Karpas-422 (cell line): ENCODE measurements around the gene DHRS11. TPM values are rescaled to one million over a fixed set of nuclear protein-coding genes. Genes with fewer than 3 reads are reported as not detected.

Experiments
- DNase-seq: peaks from one replicate; pipeline ENCODE4 v3.0.0-alpha.2; 2015
- H2AFZ ChIP-seq: fragments of 200-600 bp; sonication (generic); 2 replicates; pipeline ENCODE4 v1.6.1; 2014; ENCODE audit warnings: antibody characterized with exemption, low read length, mixed read lengths
- H3K27ac ChIP-seq: fragments of 200-600 bp; sonication (generic); 2 replicates; pipeline ENCODE4 v1.5.1; 2014; ENCODE audit warnings: mild to moderate bottlenecking, low read length, moderate library complexity
- H3K27me3 ChIP-seq: fragments of 200-600 bp; sonication (generic); 2 replicates; pipeline ENCODE4 v1.6.1; 2014; ENCODE audit warnings: low read length, mixed read lengths
- H3K36me3 ChIP-seq: fragments of 200-600 bp; sonication (generic); 2 replicates; pipeline ENCODE4 v1.6.1; 2014; ENCODE audit warnings: low read length, mixed read lengths; ENCODE audit not compliant: insufficient read depth
- H3K4me1 ChIP-seq: fragments of 200-600 bp; sonication (generic); 2 replicates; pipeline ENCODE4 v1.6.1; 2014; ENCODE audit warnings: mild to moderate bottlenecking, low read length, mixed read lengths
- H3K4me2 ChIP-seq: fragments of 200-600 bp; sonication (generic); 2 replicates; pipeline ENCODE4 v1.6.1; 2014; ENCODE audit warnings: low read length, low read depth, mild to moderate bottlenecking; ENCODE audit not compliant: poor library complexity, severe bottlenecking
- H3K4me3 ChIP-seq: fragments of 200-600 bp; sonication (generic); 2 replicates; pipeline ENCODE4 v1.5.1; 2014; ENCODE audit warnings: mild to moderate bottlenecking, antibody characterized with exemption, low read length, mixed read lengths
- H3K79me2 ChIP-seq: fragments of 200-600 bp; sonication (generic); 2 replicates; pipeline ENCODE4 v1.6.1; 2014; ENCODE audit warnings: mild to moderate bottlenecking, low read length, mixed read lengths
- H3K9ac ChIP-seq: fragments of 200-600 bp; sonication (generic); 2 replicates; pipeline ENCODE4 v1.6.0; 2014; ENCODE audit warnings: low read length
- H3K9me2 ChIP-seq: fragments of 200-600 bp; sonication (generic), shearing (Covaris generic); replicated peaks from 2 replicates; pipeline ENCODE4 v1.6.0; 2014; ENCODE audit warnings: mild to moderate bottlenecking, low read length, moderate library complexity; ENCODE audit not compliant: insufficient read depth
- H3K9me3 ChIP-seq: fragments of 300-700, 200-600 bp; sonication (generic); 2 replicates; pipeline ENCODE4 v1.6.1; 2014; ENCODE audit warnings: low read length, mixed read lengths
- H4K20me1 ChIP-seq: fragments of 200-600 bp; sonication (generic); 2 replicates; pipeline ENCODE4 v1.6.1; 2014; ENCODE audit warnings: mild to moderate bottlenecking, antibody characterized with exemption, low read length, low read depth; ENCODE audit not compliant: insufficient read depth
- total RNA-seq: library from RNA; depleted of rRNA; stranded (reverse); fragments of >200 nt; shearing (Covaris generic); gene quantifications from 2 replicates; pipeline ENCODE4 v1.2.3, GENCODE V29; 2014; ENCODE audit warnings: low replicate concordance

DHRS11 gene
- total RNA-seq, 1 experiment from 2014 or later, result 13.6 TPM

DNA sequence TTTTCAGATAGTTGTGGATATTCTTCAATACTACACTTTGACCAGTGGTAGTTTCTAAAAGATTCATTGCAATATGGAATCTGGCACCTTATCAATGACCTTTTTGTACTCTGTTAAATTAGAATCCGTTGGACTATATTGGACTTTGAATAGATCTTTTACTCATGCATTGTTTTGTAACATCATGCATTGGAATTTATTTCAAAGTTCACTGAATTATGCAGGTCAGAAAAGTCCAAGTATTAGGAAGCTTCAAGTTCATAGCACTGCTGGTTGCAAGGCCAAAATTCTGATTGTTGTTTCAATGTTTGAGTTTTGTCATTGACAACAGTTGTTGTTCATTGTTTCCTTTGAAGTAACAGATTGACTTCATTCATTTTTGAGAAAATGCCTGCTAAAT, 7.9 kb upstream of the DHRS11 start:
- no peak overlapping the region for H3K4me2 ChIP-seq
- H3K79me2 ChIP-seq, result peaks cover 38% of the 10 kb centered on the region
- H3K9me3 ChIP-seq, result no peaks in the 10 kb centered on the region
- no peak overlapping the region for H2AFZ ChIP-seq
- no peaks in the 10 kb centered on the region for H3K9me2 ChIP-seq
- H3K36me3 ChIP-seq, result peaks cover 51% of the 10 kb centered on the region
- H3K4me1 ChIP-seq, result peaks cover 4% of the 10 kb centered on the region
- no peak overlapping the region for H3K9ac ChIP-seq
- no peak overlapping the region for H3K4me3 ChIP-seq
- H3K27me3 ChIP-seq, result no peaks in the 10 kb centered on the region
- no peak for DNase-seq
- no peak overlapping the region for H3K27ac ChIP-seq
- no peaks in the 10 kb centered on the region for H4K20me1 ChIP-seq

DNA sequence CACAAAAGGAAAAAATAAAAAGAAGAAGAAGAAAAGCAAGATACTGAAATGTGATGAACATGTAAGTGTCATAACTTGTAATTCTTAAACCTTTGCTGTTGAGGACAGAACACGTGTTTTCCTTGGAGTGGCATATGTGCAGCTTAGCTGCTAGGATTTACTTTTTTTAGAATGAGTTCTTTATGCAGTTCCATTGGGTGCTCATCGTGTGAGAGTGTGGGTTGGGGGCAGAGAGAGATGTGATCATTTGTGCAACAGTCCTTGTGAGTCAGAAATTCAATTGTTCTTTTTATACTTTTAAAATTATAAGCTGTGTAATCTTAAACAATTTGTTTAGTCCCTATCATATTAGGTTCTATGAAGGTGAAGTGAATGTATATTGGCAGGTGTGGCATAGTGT, 5.5 kb upstream of the DHRS11 start:
- no peak overlapping the region for H3K27ac ChIP-seq
- H3K79me2 ChIP-seq, result peaks cover 27% of the 10 kb centered on the region
- H3K36me3 ChIP-seq, result peaks cover 52% of the 10 kb centered on the region
- H3K4me1 ChIP-seq, result peaks cover 26% of the 10 kb centered on the region
- no peak for DNase-seq
- H3K9me3 ChIP-seq, result no peaks in the 10 kb centered on the region
- H2AFZ ChIP-seq, result no peak overlapping the region
- H3K4me3 ChIP-seq, result no peak overlapping the region
- H3K4me2 ChIP-seq, result no peak overlapping the region
- no peak overlapping the region for H3K9ac ChIP-seq
- H3K9me2 ChIP-seq, result no peaks in the 10 kb centered on the region
- H3K27me3 ChIP-seq, result no peaks in the 10 kb centered on the region
- H4K20me1 ChIP-seq, result no peaks in the 10 kb centered on the region

DNA sequence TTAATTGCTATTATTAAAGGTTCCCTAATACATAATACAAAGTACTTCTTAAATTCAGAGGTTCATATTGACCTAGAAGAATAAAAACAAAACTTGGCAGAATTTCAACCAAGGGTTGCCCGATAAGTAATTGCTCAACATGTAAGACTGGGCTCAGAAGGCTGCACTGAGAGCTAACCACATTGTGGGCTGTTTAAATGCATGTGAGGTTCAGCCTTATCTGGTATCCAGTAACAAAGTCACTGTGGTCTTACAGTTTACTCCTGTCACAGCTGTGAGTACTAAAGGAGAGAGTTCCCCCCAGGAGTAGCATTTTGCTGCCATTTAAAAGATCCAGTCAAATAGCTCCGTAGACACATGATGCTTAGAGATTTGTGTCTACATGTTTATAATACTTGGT, 1.6 kb upstream of the DHRS11 start:
- Histone ChIP-seq H3K9ac (0 out of 2 replicates have a peak overlapping the region, but pooled peaks have one; percentile 8), H4K20me1 (no peaks in the 10 kb centered on the region), H3K27ac (peak overlapping the region; percentile 54), H3K4me3 (no peak overlapping the region), H3K9me2 (no peaks in the 10 kb centered on the region), H3K36me3 (peaks cover 37% of the 10 kb centered on the region), H3K27me3 (no peaks in the 10 kb centered on the region), H3K79me2 (peaks cover 36% of the 10 kb centered on the region), H3K4me2 (peak overlapping the region; percentile 3), H3K4me1 (peaks cover 40% of the 10 kb centered on the region), H2AFZ (no peak overlapping the region), H3K9me3 (no peaks in the 10 kb centered on the region)
- DNase-seq, result peak; percentile 48

DNA sequence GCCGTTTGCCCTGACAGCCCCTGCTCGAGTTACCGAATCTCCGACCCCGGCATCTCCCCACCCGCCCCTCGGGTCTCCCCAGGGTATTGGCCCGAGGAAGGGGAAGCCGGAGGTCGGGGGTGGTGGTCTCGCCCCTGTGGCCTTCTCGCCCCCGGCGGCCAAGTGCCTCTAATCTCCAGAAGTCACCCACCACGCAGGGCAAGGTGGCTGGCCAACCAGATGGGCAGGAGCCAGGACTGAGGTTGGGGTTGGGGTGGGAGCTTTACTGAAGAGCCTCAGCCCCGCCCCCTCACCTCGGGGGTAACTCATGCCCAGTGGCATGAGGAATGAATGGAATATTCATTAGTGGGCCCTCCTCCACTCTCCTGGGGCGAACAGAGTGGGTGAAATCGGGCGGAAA, 637 bp downstream of the DHRS11 start:
- DNase-seq, result peak; percentile 63
- peak overlapping the region; percentile 96 for H3K4me3 ChIP-seq
- no peaks in the 10 kb centered on the region for H3K9me2 ChIP-seq
- no peaks in the 10 kb centered on the region for H3K9me3 ChIP-seq
- H2AFZ ChIP-seq, result no peak overlapping the region; the same call in 1 of the 2 replicates
- H4K20me1 ChIP-seq, result no peaks in the 10 kb centered on the region
- H3K79me2 ChIP-seq, result peaks cover 33% of the 10 kb centered on the region
- H3K4me1 ChIP-seq, result peaks cover 40% of the 10 kb centered on the region
- no peaks in the 10 kb centered on the region for H3K27me3 ChIP-seq
- H3K36me3 ChIP-seq, result peaks cover 19% of the 10 kb centered on the region; the same call in 1 of the 2 replicates
- peak overlapping the region; percentile 96 for H3K4me2 ChIP-seq
- peak overlapping the region; percentile 44; the same call in 1 of the 2 replicates for H3K27ac ChIP-seq
- peak overlapping the region; percentile 95 for H3K9ac ChIP-seq

DNA sequence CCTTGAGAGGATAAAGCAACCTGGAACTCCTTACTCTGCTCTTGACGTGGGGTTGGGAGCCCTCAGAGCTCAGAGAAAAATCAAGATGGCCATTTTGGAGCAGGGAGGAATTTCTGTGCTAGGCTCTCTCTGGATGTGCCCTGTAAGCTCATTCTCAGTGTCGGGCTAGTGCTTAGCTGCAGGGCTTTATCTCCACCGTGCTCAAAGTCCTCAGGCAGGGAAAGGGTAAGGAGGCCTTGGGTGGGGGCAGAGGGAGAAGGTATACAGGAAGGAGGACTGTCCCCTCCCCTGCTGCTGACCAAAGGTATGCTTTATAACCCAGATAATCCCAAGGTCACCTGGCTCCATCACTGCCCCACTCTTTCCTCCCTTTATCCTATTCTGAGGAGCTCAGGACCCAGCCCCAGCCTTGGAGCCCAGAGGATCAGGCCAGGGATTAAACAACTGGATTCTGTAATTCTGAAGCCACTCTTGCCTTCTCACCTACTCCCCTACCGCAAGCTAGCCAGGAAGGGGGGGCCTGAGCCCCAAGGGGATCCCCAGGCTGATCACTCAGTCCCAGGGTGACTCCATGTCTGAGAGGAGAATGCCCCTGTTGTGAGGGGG, 1.1 kb downstream of the DHRS11 start:
- Histone ChIP-seq H3K27me3 (no peaks in the 10 kb centered on the region), H3K36me3 (peaks cover 16% of the 10 kb centered on the region; the same call in 1 of the 2 replicates), H3K4me1 (peaks cover 40% of the 10 kb centered on the region), H3K9ac (peak overlapping the region; percentile 95), H3K4me3 (peak overlapping the region; percentile 96), H4K20me1 (no peaks in the 10 kb centered on the region), H3K79me2 (peaks cover 33% of the 10 kb centered on the region), H2AFZ (no peak overlapping the region), H3K9me2 (no peaks in the 10 kb centered on the region), H3K27ac (no peak overlapping the region), H3K4me2 (peak overlapping the region; percentile 96), H3K9me3 (no peaks in the 10 kb centered on the region)
- no peak for DNase-seq

DNA sequence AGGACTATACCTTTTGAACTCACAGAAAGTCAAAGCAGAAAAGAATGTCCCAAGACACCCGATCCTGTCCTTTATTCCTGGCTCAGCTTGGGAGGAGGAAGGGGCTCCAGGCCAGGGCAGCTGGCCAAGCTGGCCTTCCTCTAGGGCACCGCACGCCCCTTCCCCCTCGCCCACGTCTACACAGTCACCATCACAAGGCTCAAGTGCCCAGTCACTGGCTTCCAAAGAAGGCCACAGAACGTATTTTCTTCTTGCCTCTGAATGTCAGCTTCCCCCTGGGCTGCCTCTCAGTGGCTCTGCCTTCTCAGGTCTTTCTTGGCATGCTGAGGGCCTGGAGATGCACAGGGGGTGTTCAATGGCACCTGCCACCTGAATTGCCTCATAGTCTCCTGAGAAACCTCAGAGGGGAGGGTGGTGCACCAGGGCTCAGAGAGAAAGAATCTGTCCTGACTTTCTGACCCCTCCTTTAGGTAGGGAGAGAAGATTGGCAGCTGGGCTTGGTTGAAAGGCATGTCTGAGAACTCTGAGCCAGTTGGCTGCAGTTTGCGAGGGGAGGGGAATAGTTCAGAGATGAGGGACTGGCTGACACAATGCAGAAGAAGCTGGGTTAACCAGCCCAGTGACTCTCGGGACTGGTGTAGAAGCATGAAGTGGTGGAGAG, 2.1 kb downstream of the DHRS11 start:
- H3K9me2 ChIP-seq, result no peaks in the 10 kb centered on the region
- no peak overlapping the region; the same call in 1 of the 2 replicates for H3K4me3 ChIP-seq

DNA sequence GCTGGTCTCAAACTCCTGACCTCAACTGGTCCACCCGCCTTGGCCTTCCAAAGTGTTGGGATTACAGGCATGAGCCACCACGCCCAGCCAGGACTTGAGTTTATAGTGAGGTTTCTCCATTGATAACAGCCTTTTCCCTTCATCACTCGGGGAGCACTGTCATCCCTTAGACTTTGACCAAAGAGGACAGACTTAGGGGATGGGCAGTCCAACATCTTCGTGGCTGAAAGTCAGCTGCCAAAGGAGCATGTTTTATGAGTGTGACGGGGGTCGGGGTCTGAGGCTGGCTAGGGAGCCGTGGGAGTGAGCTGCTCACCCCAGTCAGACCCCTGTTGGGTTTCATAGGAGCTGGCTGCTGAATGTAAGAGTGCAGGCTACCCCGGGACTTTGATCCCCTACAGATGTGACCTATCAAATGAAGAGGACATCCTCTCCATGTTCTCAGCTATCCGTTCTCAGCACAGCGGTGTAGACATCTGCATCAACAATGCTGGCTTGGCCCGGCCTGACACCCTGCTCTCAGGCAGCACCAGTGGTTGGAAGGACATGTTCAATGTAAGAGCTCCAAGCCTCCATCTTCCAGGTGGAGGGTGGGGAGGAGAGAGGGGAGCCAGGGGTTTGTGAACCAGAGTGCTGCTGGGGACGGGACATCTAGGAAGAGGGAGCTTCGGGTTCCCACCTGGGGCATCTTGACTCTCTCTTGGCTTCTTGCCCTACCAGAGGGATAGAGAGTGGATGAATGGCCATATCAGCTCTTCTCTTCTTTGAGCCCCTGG, 3.1 kb downstream of the DHRS11 start:
- H3K9me3 ChIP-seq, result no peaks in the 10 kb centered on the region
- no peak overlapping the region for H3K4me2 ChIP-seq
- H3K27me3 ChIP-seq, result no peaks in the 10 kb centered on the region
- no peaks in the 10 kb centered on the region for H4K20me1 ChIP-seq
- H3K79me2 ChIP-seq, result peaks cover 33% of the 10 kb centered on the region
- H2AFZ ChIP-seq, result no peak overlapping the region
- DNase-seq, result no peak
- no peak overlapping the region for H3K9ac ChIP-seq
- H3K36me3 ChIP-seq, result peaks cover 4% of the 10 kb centered on the region; the same call in 1 of the 2 replicates
- no peak overlapping the region for H3K27ac ChIP-seq
- no peak overlapping the region for H3K4me3 ChIP-seq
- H3K4me1 ChIP-seq, result peaks cover 35% of the 10 kb centered on the region
- H3K9me2 ChIP-seq, result no peaks in the 10 kb centered on the region

More for the DNA sequence above, 2.1 kb downstream of the DHRS11 start:
- Histone ChIP-seq H3K27ac (no peak overlapping the region), H3K79me2 (peaks cover 33% of the 10 kb centered on the region), H3K27me3 (no peaks in the 10 kb centered on the region), H3K4me1 (peaks cover 40% of the 10 kb centered on the region), H3K9ac (peak overlapping the region; percentile 95; the same call in 1 of the 2 replicates), H2AFZ (no peak overlapping the region), H3K36me3 (peaks cover 11% of the 10 kb centered on the region; the same call in 1 of the 2 replicates), H4K20me1 (no peaks in the 10 kb centered on the region), H3K4me2 (peak overlapping the region; percentile 96), H3K9me3 (no peaks in the 10 kb centered on the region)
- no peak for DNase-seq

DNA sequence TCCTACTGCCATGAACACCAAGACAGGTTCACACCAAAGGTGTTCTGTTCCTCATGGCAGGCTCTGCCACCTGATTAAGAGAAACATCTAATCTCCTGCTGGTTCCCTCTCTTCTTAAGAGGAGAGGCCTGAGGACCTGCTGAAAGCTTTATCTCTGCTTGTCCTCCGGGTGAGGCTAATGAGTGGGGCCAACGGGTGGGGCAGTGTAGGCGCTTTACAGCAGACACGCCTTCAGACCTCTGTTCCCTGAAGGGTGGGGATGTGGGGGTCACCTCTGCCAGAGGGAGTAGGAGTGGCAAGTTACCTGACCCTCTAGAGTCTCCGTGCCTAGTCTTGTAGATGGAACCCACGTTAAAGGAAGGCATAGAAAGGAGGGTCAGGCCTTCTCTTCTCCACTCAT, 5.5 kb downstream of the DHRS11 start:
- no peak overlapping the region for H3K9ac ChIP-seq
- H3K4me2 ChIP-seq, result no peak overlapping the region
- peaks cover 33% of the 10 kb centered on the region for H3K4me1 ChIP-seq
- no peak for DNase-seq
- H3K27ac ChIP-seq, result no peak overlapping the region
- no peaks in the 10 kb centered on the region for H3K9me3 ChIP-seq
- H3K4me3 ChIP-seq, result no peak overlapping the region
- no peaks in the 10 kb centered on the region for H3K36me3 ChIP-seq
- H3K9me2 ChIP-seq, result no peaks in the 10 kb centered on the region
- H2AFZ ChIP-seq, result no peak overlapping the region
- H3K79me2 ChIP-seq, result peaks cover 36% of the 10 kb centered on the region
- H3K27me3 ChIP-seq, result no peaks in the 10 kb centered on the region
- no peaks in the 10 kb centered on the region for H4K20me1 ChIP-seq
